Measurements from ENCODE around the gene TAB3.

GRCh38 chrX:30858098-30858497 is 31.0 kb downstream of the TAB3 start:
- TF ChIP-seq POLR2AphosphoS5 (IDR thresholded peaks at IDR 0.05; ENCODE audit: low read depth, low read length) (no peak), TAF1 (IDR thresholded peaks at IDR 0.05; ENCODE audit: borderline replicate concordance, insufficient read depth, low read length) (no peak)
- TF ChIP-seq, protein P1, sequence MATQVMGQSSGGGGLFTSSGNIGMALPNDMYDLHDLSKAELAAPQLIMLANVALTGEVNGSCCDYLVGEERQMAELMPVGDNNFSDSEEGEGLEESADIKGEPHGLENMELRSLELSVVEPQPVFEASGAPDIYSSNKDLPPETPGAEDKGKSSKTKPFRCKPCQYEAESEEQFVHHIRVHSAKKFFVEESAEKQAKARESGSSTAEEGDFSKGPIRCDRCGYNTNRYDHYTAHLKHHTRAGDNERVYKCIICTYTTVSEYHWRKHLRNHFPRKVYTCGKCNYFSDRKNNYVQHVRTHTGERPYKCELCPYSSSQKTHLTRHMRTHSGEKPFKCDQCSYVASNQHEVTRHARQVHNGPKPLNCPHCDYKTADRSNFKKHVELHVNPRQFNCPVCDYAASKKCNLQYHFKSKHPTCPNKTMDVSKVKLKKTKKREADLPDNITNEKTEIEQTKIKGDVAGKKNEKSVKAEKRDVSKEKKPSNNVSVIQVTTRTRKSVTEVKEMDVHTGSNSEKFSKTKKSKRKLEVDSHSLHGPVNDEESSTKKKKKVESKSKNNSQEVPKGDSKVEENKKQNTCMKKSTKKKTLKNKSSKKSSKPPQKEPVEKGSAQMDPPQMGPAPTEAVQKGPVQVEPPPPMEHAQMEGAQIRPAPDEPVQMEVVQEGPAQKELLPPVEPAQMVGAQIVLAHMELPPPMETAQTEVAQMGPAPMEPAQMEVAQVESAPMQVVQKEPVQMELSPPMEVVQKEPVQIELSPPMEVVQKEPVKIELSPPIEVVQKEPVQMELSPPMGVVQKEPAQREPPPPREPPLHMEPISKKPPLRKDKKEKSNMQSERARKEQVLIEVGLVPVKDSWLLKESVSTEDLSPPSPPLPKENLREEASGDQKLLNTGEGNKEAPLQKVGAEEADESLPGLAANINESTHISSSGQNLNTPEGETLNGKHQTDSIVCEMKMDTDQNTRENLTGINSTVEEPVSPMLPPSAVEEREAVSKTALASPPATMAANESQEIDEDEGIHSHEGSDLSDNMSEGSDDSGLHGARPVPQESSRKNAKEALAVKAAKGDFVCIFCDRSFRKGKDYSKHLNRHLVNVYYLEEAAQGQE (IDR thresholded peaks at IDR 0.05; ENCODE audit: insufficient read depth in 1 of 2, low read depth in 2 of 2, low read length in 2 of 2) = no peak
